Heart left ventricle (tissue), 16 donors: Measurements from ENCODE around the gene NAXE. TPM values are rescaled to one million over a fixed set of nuclear protein-coding genes. Genes with fewer than 3 reads are reported as not detected.
"Not testable (repeated sequence)": the region's sequence is repeated elsewhere in the genome, so short reads cannot be mapped to it uniquely, and the experiment has no call there.

Experiments
- ATAC-seq, 4 donors: fragments of 200-7000 bp; cut with Tn5 transposase; one replicate each; pipeline ENCODE4 v1.9.1; 2020 to 2022; ENCODE audit warnings: moderate library complexity in 4 of 4, mild to moderate bottlenecking in 3 of 4, moderate number of reproducible peaks in 1 of 4
- DNase-seq, 5 donors: peaks; one replicate each; pipeline ENCODE4 v3.0.0-alpha.2; 2020
- H3K27ac ChIP-seq, 12 donors: fragments of 200-600 bp; sonication (generic) in 4 of 12; one replicate each; pipeline versions ENCODE4 v1.5.0 to v1.8.0; 2016 to 2022; ENCODE audit warnings: mild to moderate bottlenecking in 2 of 12
- H3K27me3 ChIP-seq, 9 donors: fragments of 200-600 bp; sonication (generic) in 2 of 9; one replicate each; pipeline versions ENCODE4 v1.5.1 to v1.8.0; 2016 to 2022; ENCODE audit warnings: mild to moderate bottlenecking in 3 of 9
- H3K36me3 ChIP-seq, 9 donors: fragments of 200-600 bp; sonication (generic) in 2 of 9; one replicate each; pipeline versions ENCODE4 v1.5.0 to v1.8.0; 2018 to 2022; ENCODE audit warnings: mild to moderate bottlenecking in 2 of 9
- H3K4me1 ChIP-seq, 12 donors: fragments of 200-600 bp; sonication (generic) in 4 of 12; one replicate each; pipeline versions ENCODE4 v1.5.0 to v1.8.0; 2016 to 2022; ENCODE audit warnings: mild to moderate bottlenecking in 3 of 12
- H3K4me3 ChIP-seq, 12 donors: fragments of 200-600 bp; sonication (generic) in 4 of 12; one replicate each; pipeline versions ENCODE4 v1.5.0 to v1.8.0; 2017 to 2022; ENCODE audit warnings: mild to moderate bottlenecking in 9 of 12, moderate library complexity in 4 of 12
- H3K9me3 ChIP-seq, 12 donors: fragments of 200-600 bp; sonication (generic) in 4 of 12; one replicate each; pipeline versions ENCODE4 v1.5.0 to v1.8.0; 2016 to 2022; ENCODE audit warnings: mild to moderate bottlenecking in 1 of 12
- CTCF ChIP-seq, 12 donors: fragments of 200-600 bp; sonication (generic) in 4 of 12; IDR thresholded peaks; one replicate each; pipeline versions ENCODE4 v1.5.0 to v1.8.0; 2018 to 2022; ENCODE audit warnings: antibody characterized with exemption in 12 of 12, mild to moderate bottlenecking in 5 of 12
- POLR2A ChIP-seq, 2 donors: fragments of 450-650 bp; IDR thresholded peaks; one replicate each; pipeline ENCODE4 v1.6.1; 2017; ENCODE audit warnings: antibody characterized with exemption in 2 of 2, mild to moderate bottlenecking in 2 of 2, moderate library complexity in 2 of 2
- WGBS, 4 donors: extraction: QIAGEN DNeasy Blood & Tissue Kit in 2 of 4; methylation state at CpG; one replicate each; pipeline versions ENCODE4 v1.1.5 to v1.1.7; 2013 to 2018; 5-methylcytosine and 5-hydroxymethylcytosine counted together
- intact Hi-C, 10 donors: fragments of 100-400 bp; cut with DNase I; formaldehyde crosslinking; loops; one replicate each; pipeline versions ENCODE4 v1.11.1 to v1.14.2; 2022
- polyA plus RNA-seq, 2 donors: library from polyadenylated mRNA; stranded (reverse); fragments of 200-250 nt; gene quantifications; one replicate each; pipeline ENCODE4 v1.2.3, GENCODE V29; 2013
- total RNA-seq, 9 donors: library from RNA; depleted of rRNA in 2 of 9; stranded (reverse); fragments of >200 nt in 2 of 9; fragmentation: NEBNext Ultra II Directional in 3 of 9; extraction: Animal tissue kit (Norgen Biotek cat#: 25700) in 3 of 9; gene quantifications; one replicate each; pipeline versions ENCODE4 v1.1.0 to v1.2.4, GENCODE V29; 2016 to 2023
- donor health status: ischemic (EF 13 %, LVEDD 7.1; RV severe dilation, severe dysfunction).
- donor health status: healthy with polysubstance abuse.
- donor health status: DM: no; HTN: yes; CAD: no.
- donor health status: DM: no; HTN: no; CAD: no.
- donor health status: ischemic (EF 25% LVEDD 6.9; RV normal size, moderate dysfunction).
- donor health status: ischemic (EF 25% LVEDD 5.7; RV mildly dilated, moderate dysfunction).
- donor health status: healthy.
- donor health status: DM: yes; HTN: yes; CAD: no.
- donor health status: ischemic (EF 35%, LVEDD 5.7; RV mildly dilated, moderate dysfunction).
- donor health status: nonischemic (EF 11% LVEDD 7.7; RV severe dilation, severe dysfunction).
- donor health status: DM: yes; HTN: yes; CAD: no.
- donor health status: PGD.
- donor health status: ischemic (EF 29% LVEDD 5.4; RV normal size, mild dysfunction).
- donor health status: nonischemic (EF 23%, LVEDD 6.1; RV moderate dilation, normal function).

The NAXE gene
- total and polyA plus RNA-seq, 11 donors, result 75.8 to 141 (median 101) TPM

- TF ChIP-seq CTCF (IDR thresholded peaks at IDR 0.05) (no peak), POLR2A (IDR thresholded peaks at IDR 0.05) (no peak)
- intact Hi-C loops, result no loop called here
- H3K9me3 ChIP-seq, result no peaks in the 10 kb centered on the region
These were observed 39.1 kb upstream of the NAXE start for GRCh38 chr1:156552518-156552917.

GRCh38 chr1:156552937-156553336 lies 38.6 kb upstream of the NAXE start:
- H3K36me3 ChIP-seq, intact Hi-C loops, H3K9me3 ChIP-seq, H3K27me3 ChIP-seq, H3K4me3 ChIP-seq: not testable (repeated sequence)
- H3K27ac ChIP-seq, result peak overlapping the region in 1 of 12 donors; percentile 58
- H3K4me1 ChIP-seq, result peaks cover 0 to 28% (median 0%) of the 10 kb centered on the region in 12 donors
- DNase-seq (peak in 3 of 5 donors; percentile 52 to 73 (median 60)), ATAC-seq (peak in 3 of 4 donors; percentile 32 to 60 (median 48))
- 81 to 93% (median 92%) methylated on average over 4 of the region's 4 CpGs for WGBS, 4 donors

More at GRCh38 chr1:156552518-156552917, 39.1 kb upstream of the NAXE start:
- peaks cover 0 to 8% (median 0%) of the 10 kb centered on the region in 9 donors for H3K36me3 ChIP-seq
- no peak overlapping the region for H3K27ac ChIP-seq
- H3K4me3 ChIP-seq, result no peak overlapping the region
- WGBS, 4 donors, result 75 to 79% (median 77%) methylated on average over 5 of the region's 5 CpGs
- H3K4me1 ChIP-seq, result peaks cover 0 to 28% (median 0%) of the 10 kb centered on the region in 12 donors
- ATAC-seq (no peak), DNase-seq (no peak)
- no peaks in the 10 kb centered on the region for H3K27me3 ChIP-seq

GRCh38 chr1:156553860-156554485 lies 37.6 kb upstream of the NAXE start:
- TF ChIP-seq CTCF (IDR thresholded peaks at IDR 0.05) (no peak), POLR2A (IDR thresholded peaks at IDR 0.05) (no peak)
- no peak for DNase-seq
- Histone ChIP-seq H3K9me3 (no peaks in the 10 kb centered on the region), H3K4me1 (peaks cover 0 to 28% (median 0%) of the 10 kb centered on the region in 12 donors), H3K36me3 (no peaks in the 10 kb centered on the region), H3K4me3 (no peak overlapping the region), H3K27me3 (no peaks in the 10 kb centered on the region), H3K27ac (peak overlapping the region in 1 of 12 donors; percentile 22)
- ATAC-seq, result peak in 1 of 4 donors; percentile 47
- intact Hi-C loops, result no loop called here
- 91 to 95% (median 93%) methylated on average over 6 of the region's 6 CpGs for WGBS, 4 donors

GRCh38 chr1:156554971-156555370 lies 36.6 kb upstream of the NAXE start:
- no peak for ATAC-seq
- Histone ChIP-seq H3K9me3 (no peaks in the 10 kb centered on the region), H3K27me3 (no peaks in the 10 kb centered on the region), H3K27ac (no peak overlapping the region), H3K4me3 (no peak overlapping the region), H3K36me3 (no peaks in the 10 kb centered on the region), H3K4me1 (peaks cover 0 to 28% (median 0%) of the 10 kb centered on the region in 12 donors)
- intact Hi-C loops, result no loop called here
- TF ChIP-seq POLR2A (IDR thresholded peaks at IDR 0.05), result no peak
- no peak for TF ChIP-seq CTCF (IDR thresholded peaks at IDR 0.05)
- DNase-seq, result no peak
- WGBS, 4 donors, result 83 to 86% (median 84%) methylated on average over 8 of the region's 8 CpGs

DNA sequence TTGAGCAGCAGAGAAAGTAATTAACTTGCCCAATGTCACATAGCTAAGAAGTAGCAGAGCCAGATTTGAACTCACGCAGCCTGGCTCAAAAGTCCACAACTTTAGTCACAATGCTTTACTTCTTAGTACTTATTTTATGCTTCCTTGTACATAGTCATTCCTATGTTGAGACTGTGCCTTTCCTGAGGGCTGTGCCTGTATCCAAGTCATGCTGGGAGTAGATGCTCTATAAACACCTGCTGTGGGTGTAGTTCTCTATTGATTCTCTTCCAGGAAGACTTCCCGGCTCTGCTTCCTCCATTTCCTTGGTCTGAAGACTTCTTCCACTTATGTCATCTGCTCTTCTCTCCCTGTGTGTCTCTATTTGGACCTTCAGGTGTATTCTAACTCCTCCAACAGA lies 35.9 kb upstream of the NAXE start:
- H3K4me3 ChIP-seq, result no peak overlapping the region
- no peaks in the 10 kb centered on the region for H3K9me3 ChIP-seq
- WGBS, 4 donors, result 52 to 89% (median 63%) methylated on average over 2 of the region's 2 CpGs
- intact Hi-C loops, result no loop called here
- H3K27me3 ChIP-seq, result no peaks in the 10 kb centered on the region
- DNase-seq (no peak), ATAC-seq (no peak)
- H3K4me1 ChIP-seq, result peaks cover 0 to 28% (median 0%) of the 10 kb centered on the region in 12 donors
- no peaks in the 10 kb centered on the region for H3K36me3 ChIP-seq
- TF ChIP-seq POLR2A (IDR thresholded peaks at IDR 0.05) (no peak), CTCF (IDR thresholded peaks at IDR 0.05) (no peak)
- no peak overlapping the region for H3K27ac ChIP-seq
